Memory B cell (primary cell): Measurements from ENCODE around the gene FHOD1.

Experiments used
- ATAC-seq: fragments of 150-1000 bp; cut with Tn5 transposase; 2 replicates; pipeline ENCODE4 v1.10.0; 2021; ENCODE audit warnings: low read depth, mild to moderate bottlenecking, moderate library complexity
- DNase-seq, 2 donors: peaks; one replicate each; pipeline ENCODE4 v3.0.0; 2022; ENCODE audit warnings: low spot score in 2 of 2
- H3K27ac Mint-ChIP-seq: one replicate; pipeline ENCODE4 v1.8.0; 2022; ENCODE audit warnings: mild to moderate bottlenecking, moderate library complexity, mixed read lengths
- H3K27me3 Mint-ChIP-seq: one replicate; pipeline ENCODE4 v1.8.0; 2022; ENCODE audit warnings: mixed read lengths
- H3K36me3 Mint-ChIP-seq: one replicate; pipeline ENCODE4 v1.8.0; 2022; ENCODE audit warnings: mild to moderate bottlenecking, mixed read lengths
- H3K4me1 Mint-ChIP-seq: one replicate; pipeline ENCODE4 v1.8.0; 2022; ENCODE audit warnings: mixed read lengths
- H3K4me3 Mint-ChIP-seq: one replicate; pipeline ENCODE4 v1.8.0; 2022; ENCODE audit warnings: mild to moderate bottlenecking, moderate library complexity, mixed read lengths
- H3K9me3 Mint-ChIP-seq: one replicate; pipeline ENCODE4 v1.8.0; 2022; ENCODE audit warnings: mixed read lengths

FHOD1 gene

GRCh38 chr16:67206838-67207248 lies 40.4 kb downstream of the FHOD1 start:
- ATAC-seq (no peak), DNase-seq (no peak)
- H3K27me3 Mint-ChIP-seq, result no peaks in the 10 kb centered on the region
- H3K4me1 Mint-ChIP-seq, result no peaks in the 10 kb centered on the region
- no peak overlapping the region for H3K4me3 Mint-ChIP-seq
- peaks cover 3% of the 10 kb centered on the region for H3K36me3 Mint-ChIP-seq
- no peaks in the 10 kb centered on the region for H3K9me3 Mint-ChIP-seq
- no peak overlapping the region for H3K27ac Mint-ChIP-seq

GRCh38 chr16:67206129-67206837 lies 41.0 kb downstream of the FHOD1 start:
- DNase-seq, result no peak
- H3K9me3 Mint-ChIP-seq, result no peaks in the 10 kb centered on the region
- no peak overlapping the region for H3K27ac Mint-ChIP-seq
- no peak for ATAC-seq
- no peaks in the 10 kb centered on the region for H3K27me3 Mint-ChIP-seq
- H3K4me3 Mint-ChIP-seq, result no peak overlapping the region
- H3K4me1 Mint-ChIP-seq, result no peaks in the 10 kb centered on the region
- H3K36me3 Mint-ChIP-seq, result peaks cover 3% of the 10 kb centered on the region

GRCh38 chr16:67204076-67204475 lies 43.2 kb downstream of the FHOD1 start:
- ATAC-seq (no peak), DNase-seq (no peak)
- peaks cover 6% of the 10 kb centered on the region for H3K36me3 Mint-ChIP-seq
- H3K9me3 Mint-ChIP-seq, result no peaks in the 10 kb centered on the region
- H3K4me1 Mint-ChIP-seq, result peaks cover 2% of the 10 kb centered on the region
- H3K4me3 Mint-ChIP-seq, result no peak overlapping the region
- no peaks in the 10 kb centered on the region for H3K27me3 Mint-ChIP-seq
- no peak overlapping the region for H3K27ac Mint-ChIP-seq

GRCh38 chr16:67202956-67203493 lies 44.3 kb downstream of the FHOD1 start:
- Mint-ChIP-seq H3K4me1 (peaks cover 4% of the 10 kb centered on the region), H3K27me3 (no peaks in the 10 kb centered on the region), H3K36me3 (peaks cover 8% of the 10 kb centered on the region), H3K4me3 (no peak overlapping the region), H3K9me3 (no peaks in the 10 kb centered on the region), H3K27ac (no peak overlapping the region)
- DNase-seq (no peak), ATAC-seq (no peak)

GRCh38 chr16:67202426-67202825 lies 44.9 kb downstream of the FHOD1 start:
- Mint-ChIP-seq H3K36me3 (peaks cover 8% of the 10 kb centered on the region), H3K27ac (no peak overlapping the region), H3K9me3 (no peaks in the 10 kb centered on the region), H3K27me3 (no peaks in the 10 kb centered on the region), H3K4me3 (no peak overlapping the region), H3K4me1 (peaks cover 4% of the 10 kb centered on the region)
- DNase-seq (no peak), ATAC-seq (no peak)

GRCh38 chr16:67201411-67202345 lies 45.6 kb downstream of the FHOD1 start:
- Mint-ChIP-seq H3K27me3 (no peaks in the 10 kb centered on the region), H3K36me3 (peaks cover 12% of the 10 kb centered on the region), H3K4me1 (peaks cover 6% of the 10 kb centered on the region), H3K9me3 (no peaks in the 10 kb centered on the region), H3K4me3 (no peak overlapping the region), H3K27ac (no peak overlapping the region)
- DNase-seq (no peak), ATAC-seq (no peak)

GRCh38 chr16:67200491-67200890 lies 46.8 kb downstream of the FHOD1 start:
- Mint-ChIP-seq H3K36me3 (peaks cover 22% of the 10 kb centered on the region), H3K4me1 (peaks cover 12% of the 10 kb centered on the region), H3K27ac (no peak overlapping the region), H3K9me3 (no peaks in the 10 kb centered on the region), H3K4me3 (no peak overlapping the region), H3K27me3 (no peaks in the 10 kb centered on the region)
- ATAC-seq, result no peak
- no peak for DNase-seq

GRCh38 chr16:67199808-67200198 lies 47.5 kb downstream of the FHOD1 start:
- ATAC-seq (peak; percentile 12), DNase-seq (no peak)
- no peaks in the 10 kb centered on the region for H3K27me3 Mint-ChIP-seq
- no peak overlapping the region for H3K27ac Mint-ChIP-seq
- peaks cover 22% of the 10 kb centered on the region for H3K36me3 Mint-ChIP-seq
- H3K4me1 Mint-ChIP-seq, result peaks cover 12% of the 10 kb centered on the region
- H3K4me3 Mint-ChIP-seq, result peak overlapping the region; percentile 46
- no peaks in the 10 kb centered on the region for H3K9me3 Mint-ChIP-seq

- Mint-ChIP-seq H3K9me3 (no peaks in the 10 kb centered on the region), H3K27ac (no peak within 1 kb of the TSS), H3K36me3 (peaks cover 22% of the 10 kb centered on the region), H3K27me3 (no peaks in the 10 kb centered on the region), H3K4me3 (peak within 1 kb of the TSS; percentile 46), H3K4me1 (peaks cover 12% of the 10 kb centered on the region)
- no peak for DNase-seq
- ATAC-seq, result peak; percentile 68
Measured at GRCh38 chr16:67199011-67199807, 48.1 kb downstream of the FHOD1 start, which contains the start of gene ELMO3. ELMO3 (plus strand) TSS chr16:67199131; CDS start chr16:67199327, 196 bp downstream.

GRCh38 chr16:67198238-67198734 lies 49.0 kb downstream of the FHOD1 start:
- ATAC-seq (peak; percentile 71), DNase-seq (no peak)
- H3K27me3 Mint-ChIP-seq, result no peaks in the 10 kb centered on the region
- H3K4me1 Mint-ChIP-seq, result peaks cover 18% of the 10 kb centered on the region
- no peaks in the 10 kb centered on the region for H3K9me3 Mint-ChIP-seq
- no peak overlapping the region for H3K4me3 Mint-ChIP-seq
- no peak overlapping the region for H3K27ac Mint-ChIP-seq
- H3K36me3 Mint-ChIP-seq, result peaks cover 22% of the 10 kb centered on the region

- DNase-seq (no peak), ATAC-seq (no peak)
- peaks cover 22% of the 10 kb centered on the region for H3K4me1 Mint-ChIP-seq
- H3K27me3 Mint-ChIP-seq, result no peaks in the 10 kb centered on the region
- no peak overlapping the region for H3K4me3 Mint-ChIP-seq
- peaks cover 22% of the 10 kb centered on the region for H3K36me3 Mint-ChIP-seq
- H3K9me3 Mint-ChIP-seq, result no peaks in the 10 kb centered on the region
- no peak overlapping the region for H3K27ac Mint-ChIP-seq
Measured at GRCh38 chr16:67197704-67198103, 49.6 kb downstream of the FHOD1 start.

GRCh38 chr16:67196881-67197280 lies 50.4 kb downstream of the FHOD1 start:
- no peak overlapping the region for H3K4me3 Mint-ChIP-seq
- H3K27ac Mint-ChIP-seq, result no peak overlapping the region
- no peaks in the 10 kb centered on the region for H3K27me3 Mint-ChIP-seq
- DNase-seq, result no peak
- H3K9me3 Mint-ChIP-seq, result no peaks in the 10 kb centered on the region
- H3K4me1 Mint-ChIP-seq, result peaks cover 25% of the 10 kb centered on the region
- H3K36me3 Mint-ChIP-seq, result peaks cover 22% of the 10 kb centered on the region
- ATAC-seq, result no peak

- H3K27me3 Mint-ChIP-seq, result no peaks in the 10 kb centered on the region
- ATAC-seq (no peak), DNase-seq (no peak)
- H3K4me1 Mint-ChIP-seq, result peaks cover 31% of the 10 kb centered on the region
- H3K36me3 Mint-ChIP-seq, result peaks cover 20% of the 10 kb centered on the region
- no peak overlapping the region for H3K4me3 Mint-ChIP-seq
- H3K27ac Mint-ChIP-seq, result no peak overlapping the region
- no peaks in the 10 kb centered on the region for H3K9me3 Mint-ChIP-seq
Measured at GRCh38 chr16:67195676-67196075, 51.6 kb downstream of the FHOD1 start.
